K562 (cell line): ENCODE measurements around the gene ZNF385C.

Experiments used
- AFF1 ChIP-seq, 2 experiments: fragments of 450-650 bp; IDR thresholded peaks; 2 replicates each; pipeline ENCODE4 v1.6.1; 2018; ENCODE audit warnings: mild to moderate bottlenecking in 2 of 2, low read depth in 1 of 2; ENCODE audit not compliant: partially characterized antibody in 2 of 2
- CTCF ChIP-seq, 3 experiments: IDR thresholded peaks in 2 of 3; conservative IDR thresholded peaks in 1 of 3; 2 replicates each; pipeline ENCODE4 v1.5.1; 2011 to 2012; ENCODE audit warnings: low read length in 3 of 3, mild to moderate bottlenecking in 3 of 3, control low read depth in 2 of 3, improper control_type of control experiment in 1 of 3, inconsistent platforms in 1 of 3, low read depth in 1 of 3, mixed read lengths in 1 of 3, moderate library complexity in 1 of 3; ENCODE audit not compliant: insufficient read depth in 2 of 3
- CXXC5 ChIP-seq: fragments of 250-450 bp; sonication (Bioruptor Pico); IDR thresholded peaks from 2 replicates; pipeline ENCODE4 v1.8.0; 2022; ENCODE audit warnings: inconsistent platforms, mild to moderate bottlenecking, moderate library complexity
- FOS ChIP-seq: IDR thresholded peaks from 3 replicates; pipeline ENCODE4 v1.6.1; 2011; ENCODE audit not compliant: insufficient read length; ENCODE audit errors: extremely low read depth
- REST ChIP-seq, 2 experiments: fragments of 450-650 bp; formaldehyde crosslinking in 1 of 2; IDR thresholded peaks; 2 replicates each; pipeline versions ENCODE4 v1.4.0 to v1.6.1; 2014 to 2020; ENCODE audit warnings: mild to moderate bottlenecking in 2 of 2, borderline replicate concordance in 1 of 2, low read depth in 1 of 2
- TEAD2 ChIP-seq: fragments of 450-650 bp; IDR thresholded peaks from 2 replicates; pipeline ENCODE4 v1.6.1; 2016; ENCODE audit warnings: missing genetic modification characterization, control low read depth, missing compliant biosample characterization
- ZBTB11 ChIP-seq, 3 experiments: fragments of 200-800 bp in 1 of 3; fragments of 250-450 bp in 1 of 3; fragments of 450-650 bp in 1 of 3; sonication (Bioruptor Pico) in 1 of 3; sonication (Bioruptor generic) in 1 of 3; formaldehyde crosslinking in 1 of 3; IDR thresholded peaks; 2 replicates each; pipeline versions ENCODE4 v1.6.1 to v1.8.0; 2016 to 2022; ENCODE audit warnings: mild to moderate bottlenecking in 2 of 3, missing genetic modification characterization in 2 of 3, missing compliant biosample characterization in 1 of 3, moderate library complexity in 1 of 3
- ZNF239 ChIP-seq: fragments of 250-450 bp; sonication (Bioruptor Pico); IDR thresholded peaks from 2 replicates; pipeline ENCODE4 v1.4.0; 2020; ENCODE audit warnings: mild to moderate bottlenecking
- ZNF274 ChIP-seq: IDR thresholded peaks from 2 replicates; pipeline ENCODE4 v1.6.1; 2011; ENCODE audit warnings: low read depth, mild to moderate bottlenecking, low read length, moderate library complexity, borderline replicate concordance
- ZSCAN29 ChIP-seq: fragments of 450-650 bp; IDR thresholded peaks from 2 replicates; pipeline ENCODE4 v1.6.1; 2017

GRCh38 chr17:42120770-42121769, 22.8 kb upstream of the ZNF385C start, which contains the start of gene KAT2A:
- TF ChIP-seq CTCF (IDR thresholded peaks at IDR 0.05 in 2 of 3, conservative IDR thresholded peaks at IDR 0.05 in 1 of 3; ENCODE audit: insufficient read depth in 2 of 3, low read depth in 1 of 3, low read length in 3 of 3) (no peak), TEAD2 (tag) (no peak), ZBTB11 (CRISPR knock-in tag; IDR thresholded peaks at IDR 0.05) (no peak), AFF1 (IDR thresholded peaks at IDR 0.05; ENCODE audit: low read depth in 1 of 2, partially characterized antibody in 2 of 2) (peak in 1 of 2 experiments; percentile 81), CXXC5 (peak; percentile 50), ZSCAN29 (no peak), ZNF274 (no peak), ZNF239 (CRISPR knock-in tag) (no peak), FOS (no peak), REST (IDR thresholded peaks at IDR 0.05; ENCODE audit: borderline replicate concordance) (no peak; the same call in 1 of the 2 replicates), REST (CRISPR knock-in tag; IDR thresholded peaks at IDR 0.05; ENCODE audit: low read depth) (no peak)
